Fibroblast of lung (primary cell): Measurements from ENCODE around the gene SLC25A6.

Source experiments
- CTCF ChIP-seq, 2 donors: IDR thresholded peaks in 1 of 2; conservative IDR thresholded peaks in 1 of 2; 1 replicate in 1 of 2; 2 replicates in 1 of 2; pipeline ENCODE4 v1.5.1; 2011 to 2012; ENCODE audit warnings: low read length in 2 of 2, control low read depth in 1 of 2, inconsistent platforms in 1 of 2, low read depth in 1 of 2, mild to moderate bottlenecking in 1 of 2
- EZH2 ChIP-seq: IDR thresholded peaks from 2 replicates; pipeline ENCODE4 v1.5.1; 2012; ENCODE audit warnings: low read length, control low read depth, mild to moderate bottlenecking; ENCODE audit errors: missing control alignments

GRCh38 chrX:1358793-1359476 lies 33.0 kb downstream of the SLC25A6 start:
- TF ChIP-seq CTCF (conservative IDR thresholded peaks at IDR 0.05 in 1 of 2, IDR thresholded peaks at IDR 0.05 in 1 of 2; ENCODE audit: low read depth in 1 of 2, low read length in 2 of 2), result no peak
- no peak for TF ChIP-seq EZH2
